ENCODE results near the gene TGFBR2. TPM values are rescaled to one million over a fixed set of nuclear protein-coding genes. Genes with fewer than 3 reads are reported as not detected.

TGFBR2 gene
- polyA plus RNA-seq, 1 donor from 2014 or later = 76.8 TPM

DNA sequence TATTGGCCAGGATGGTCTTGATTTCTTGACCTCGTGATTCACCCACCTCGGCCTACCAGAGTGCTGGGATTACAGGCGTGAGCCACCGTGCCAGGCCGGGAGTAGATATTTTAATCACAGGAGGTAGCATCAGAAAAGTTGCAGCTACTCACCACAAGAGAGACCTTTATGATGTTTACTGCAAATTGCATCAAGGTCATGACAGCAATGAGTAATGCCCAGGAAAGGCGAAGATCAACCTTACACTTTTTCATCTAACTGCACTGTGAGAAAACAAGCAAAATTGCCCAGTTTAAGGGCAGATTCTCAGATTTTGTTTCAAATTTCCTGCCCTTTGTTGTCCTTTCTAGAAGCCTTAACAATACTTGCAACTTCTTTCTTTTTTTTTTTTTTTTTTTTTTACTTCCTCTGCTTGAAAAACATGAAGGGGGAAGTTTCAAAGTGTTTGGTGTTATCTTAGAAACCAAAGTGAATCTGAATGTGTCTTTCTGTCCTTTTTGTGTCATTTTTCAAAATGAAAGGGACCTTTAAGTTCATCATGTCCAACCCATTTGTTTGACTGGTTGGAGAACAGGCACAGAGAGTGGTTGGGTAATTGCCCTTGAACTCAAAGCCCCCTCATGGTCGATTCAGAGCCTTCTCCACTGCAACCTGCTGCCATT lies 25.0 kb downstream of the TGFBR2 start:
- Mint-ChIP-seq H3K4me1 (peaks cover 67 to 84% (median 75%) of the 10 kb centered on the region in 3 donors), H3K9me3 (no peaks in the 10 kb centered on the region), H3K4me3 (peak overlapping the region; percentile 69 to 92 (median 86)), H3K36me3 (peaks cover 2% of the 10 kb centered on the region), H3K27me3 (no peaks in the 10 kb centered on the region), H3K27ac (peak overlapping the region; percentile 88 to 97 (median 97))

DNA sequence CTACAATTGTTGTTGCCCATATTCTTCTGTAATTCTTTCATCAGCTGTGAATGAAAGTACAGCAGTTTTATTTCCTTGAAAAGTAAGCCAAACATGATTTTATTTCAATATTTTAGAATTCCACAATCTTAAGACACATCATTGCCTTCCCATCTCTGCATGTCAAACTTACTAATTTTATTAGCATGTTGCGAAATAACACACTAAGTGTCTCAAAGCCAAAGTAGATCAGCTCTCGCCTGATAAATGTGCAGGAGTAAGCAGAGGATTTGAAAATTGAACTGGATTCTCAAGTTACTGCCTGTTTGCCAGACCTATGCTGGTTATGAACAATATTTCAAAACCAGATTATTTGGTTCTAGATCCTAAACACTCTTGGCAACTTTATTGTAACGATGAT lies 25.7 kb downstream of the TGFBR2 start:
- H3K36me3 Mint-ChIP-seq = peaks cover 2% of the 10 kb centered on the region
- H3K27me3 Mint-ChIP-seq = no peaks in the 10 kb centered on the region
- peaks cover 68 to 84% (median 77%) of the 10 kb centered on the region in 3 donors for H3K4me1 Mint-ChIP-seq
- peak overlapping the region; percentile 67 to 92 (median 78) for H3K4me3 Mint-ChIP-seq
- no peaks in the 10 kb centered on the region for H3K9me3 Mint-ChIP-seq
- peak overlapping the region; percentile 88 to 97 (median 97) for H3K27ac Mint-ChIP-seq

DNA sequence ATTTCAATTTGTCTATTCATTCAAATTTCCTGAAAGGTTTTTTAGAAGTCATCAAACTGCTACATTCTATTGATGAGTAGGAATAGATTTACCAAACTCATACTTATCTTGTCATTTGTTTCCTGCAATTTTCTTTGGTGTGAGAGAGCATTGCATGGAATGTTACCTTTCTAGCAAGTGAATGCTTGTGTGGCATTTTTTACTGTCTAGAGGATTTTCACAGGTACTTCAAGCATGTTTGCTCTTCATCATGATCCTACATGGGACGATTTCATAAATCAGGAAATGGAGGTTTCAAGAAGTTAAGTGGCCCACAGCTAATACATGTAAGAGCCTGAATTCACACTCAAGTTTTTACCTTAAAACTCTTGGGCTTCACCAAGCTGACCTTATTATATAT lies 26.1 kb downstream of the TGFBR2 start:
- peaks cover 4% of the 10 kb centered on the region for H3K36me3 Mint-ChIP-seq
- H3K9me3 Mint-ChIP-seq = no peaks in the 10 kb centered on the region
- peak overlapping the region; percentile 88 to 97 (median 97) for H3K27ac Mint-ChIP-seq
- H3K4me3 Mint-ChIP-seq = peak overlapping the region in 2 of 4 donors; percentile 86 to 92
- peaks cover 72 to 86% (median 82%) of the 10 kb centered on the region in 3 donors for H3K4me1 Mint-ChIP-seq
- H3K27me3 Mint-ChIP-seq = no peaks in the 10 kb centered on the region

DNA sequence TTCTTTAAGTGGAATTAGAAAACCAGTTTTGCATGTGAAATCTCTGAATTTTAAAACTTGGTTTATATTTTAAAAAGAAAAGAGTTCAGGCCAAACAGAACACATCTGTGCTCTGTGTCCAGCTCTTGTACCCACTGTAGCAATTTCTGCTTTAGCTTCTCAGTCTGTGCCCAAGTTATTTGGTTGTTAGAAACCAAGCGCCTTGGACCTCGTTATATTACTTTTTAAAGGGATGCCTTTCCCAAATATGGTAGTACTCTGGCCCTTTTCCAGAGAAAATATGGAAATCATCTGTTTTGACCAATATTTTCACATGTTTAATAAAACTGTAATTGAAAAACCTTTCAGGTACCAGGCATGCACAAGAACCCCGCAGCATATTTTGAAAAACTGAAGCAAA lies 27.3 kb downstream of the TGFBR2 start:
- Mint-ChIP-seq H3K4me3 (peak overlapping the region in 1 of 4 donors; percentile 66), H3K27ac (peak overlapping the region; percentile 75 to 97 (median 97)), H3K4me1 (peaks cover 76 to 90% (median 83%) of the 10 kb centered on the region in 3 donors), H3K9me3 (no peaks in the 10 kb centered on the region), H3K27me3 (no peaks in the 10 kb centered on the region), H3K36me3 (peaks cover 4% of the 10 kb centered on the region)

DNA sequence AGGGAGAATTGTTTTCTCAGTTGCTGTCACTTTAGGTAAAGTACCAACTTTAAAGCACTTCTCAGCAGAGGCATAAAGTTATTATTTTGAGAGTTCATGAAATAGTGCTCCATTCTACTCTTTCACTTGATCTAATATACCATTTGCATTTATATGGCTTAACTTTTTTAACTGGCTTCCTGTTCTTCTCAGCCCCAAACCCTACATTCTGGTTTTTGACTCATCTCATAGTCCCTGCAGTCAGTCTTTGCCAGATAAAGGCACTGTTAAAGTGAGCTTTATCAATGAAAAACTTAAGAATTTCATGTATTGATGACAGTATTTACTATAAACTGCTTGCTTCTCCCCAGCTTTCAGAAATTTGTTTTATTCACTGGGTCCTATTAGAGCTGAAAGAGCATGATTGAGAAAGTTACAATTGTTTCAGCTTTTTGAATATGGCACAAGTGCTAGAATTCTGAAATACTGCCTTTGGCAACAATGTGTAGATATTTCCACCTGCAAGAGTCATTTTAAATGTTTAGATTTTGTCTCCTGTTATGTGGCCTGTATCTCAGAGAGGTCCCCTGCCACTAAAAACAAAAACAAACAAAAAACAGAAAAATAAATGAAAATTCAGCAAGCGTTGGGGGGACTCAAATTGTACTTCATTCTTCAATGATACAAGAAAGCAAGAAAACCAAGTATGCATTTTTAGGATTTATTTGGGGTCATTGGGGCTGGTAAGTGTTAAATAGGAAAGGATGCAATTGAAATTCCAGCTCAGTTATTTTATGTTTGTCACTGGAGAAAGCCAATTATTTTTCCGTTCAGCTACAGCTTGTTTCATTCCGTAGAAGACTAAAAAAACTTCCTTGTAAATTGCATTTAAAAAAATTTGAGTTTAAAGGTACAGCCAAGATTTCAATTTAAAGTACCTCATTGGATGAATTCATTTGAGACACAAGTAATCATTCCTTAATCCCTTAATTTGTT lies 28.6 kb downstream of the TGFBR2 start:
- Mint-ChIP-seq H3K9me3 (no peaks in the 10 kb centered on the region), H3K36me3 (peaks cover 4% of the 10 kb centered on the region), H3K4me3 (peak overlapping the region in 3 of 4 donors; percentile 60 to 82 (median 71)), H3K4me1 (peaks cover 76 to 90% (median 80%) of the 10 kb centered on the region in 3 donors), H3K27ac (peak overlapping the region; percentile 77 to 97 (median 90)), H3K27me3 (no peaks in the 10 kb centered on the region)

DNA sequence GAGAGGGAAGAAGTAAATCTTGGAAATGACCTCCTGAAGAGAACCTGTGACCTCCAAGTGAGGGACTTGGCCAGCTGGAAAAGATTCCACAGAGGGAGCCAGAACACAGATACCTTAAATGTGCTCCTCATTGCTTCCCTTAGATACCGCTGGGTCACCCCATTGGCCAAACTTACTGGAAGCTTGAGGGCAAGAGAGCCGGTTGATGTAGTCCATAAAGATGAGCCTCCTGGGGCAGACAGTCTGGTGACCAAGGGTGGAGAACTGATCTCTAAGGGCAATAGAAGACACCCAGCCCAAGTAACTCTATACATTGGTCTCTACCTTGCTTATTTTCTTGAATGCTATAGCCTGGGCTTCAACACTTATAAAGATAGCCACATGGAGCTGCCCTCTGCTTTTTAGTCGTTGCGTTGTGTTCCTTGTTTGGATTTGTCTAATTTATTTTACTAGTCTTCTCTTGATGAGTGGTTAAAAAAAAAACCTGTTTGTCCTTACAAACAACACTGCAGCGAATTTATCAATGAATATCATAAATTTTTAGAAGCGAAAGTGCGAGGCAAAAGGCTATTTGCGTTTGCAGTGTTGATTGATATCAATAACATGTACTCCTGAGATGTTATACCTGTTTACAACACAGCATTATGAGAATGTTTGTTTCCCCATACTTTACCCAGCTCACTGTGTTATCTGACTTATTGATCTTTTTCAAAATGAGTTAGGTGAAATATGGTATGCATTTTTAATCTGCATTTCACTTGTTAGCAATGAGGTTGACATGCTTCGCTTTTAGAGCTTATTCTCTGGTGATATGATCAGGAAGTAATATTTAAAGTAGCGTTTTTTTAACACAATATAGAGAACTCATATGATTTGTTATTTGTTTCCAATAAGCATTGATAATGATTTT lies 31.2 kb downstream of the TGFBR2 start:
- H3K27me3 Mint-ChIP-seq = no peaks in the 10 kb centered on the region
- peaks cover 4% of the 10 kb centered on the region for H3K36me3 Mint-ChIP-seq
- peak overlapping the region; percentile 74 to 98 (median 92) for H3K27ac Mint-ChIP-seq
- peak overlapping the region; percentile 21 to 84 (median 77) for H3K4me3 Mint-ChIP-seq
- no peaks in the 10 kb centered on the region for H3K9me3 Mint-ChIP-seq
- peaks cover 75 to 87% (median 80%) of the 10 kb centered on the region in 3 donors for H3K4me1 Mint-ChIP-seq

DNA sequence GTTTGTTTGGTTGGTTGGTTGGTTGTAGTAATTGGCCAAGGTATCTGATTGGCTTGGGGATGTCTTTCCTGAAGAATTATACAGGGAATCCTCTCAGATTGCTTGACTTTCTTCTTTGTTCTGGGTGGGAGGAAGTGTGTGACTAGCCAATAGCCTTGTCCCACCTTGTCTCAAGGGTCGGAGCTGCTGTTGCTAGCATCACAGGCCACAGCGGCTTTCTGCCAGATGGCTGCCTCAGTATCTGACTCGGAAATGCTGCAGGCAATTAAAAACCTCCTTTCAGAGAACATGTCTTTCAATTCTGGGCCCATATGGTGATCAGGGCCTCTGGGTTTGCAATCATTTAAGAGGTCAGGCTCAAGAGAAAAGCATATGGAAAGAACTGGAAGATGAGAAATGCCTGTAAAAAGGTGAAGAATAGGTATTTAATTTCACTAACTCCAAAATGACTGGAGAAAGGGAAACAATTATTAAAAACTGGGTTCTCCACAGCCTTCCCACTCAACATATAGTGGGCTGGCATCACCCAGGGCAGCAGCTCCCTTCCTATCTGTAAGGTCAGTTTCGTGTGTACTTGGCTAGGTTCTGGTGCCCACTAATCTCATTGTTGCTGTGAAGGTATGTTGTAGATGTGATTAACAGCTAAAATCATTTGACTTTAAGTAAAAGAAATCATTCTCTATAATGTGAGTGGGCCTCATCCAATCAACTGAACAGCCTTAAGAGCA lies 32.4 kb downstream of the TGFBR2 start:
- Mint-ChIP-seq H3K36me3 (peaks cover 4% of the 10 kb centered on the region), H3K4me1 (peaks cover 76 to 87% (median 77%) of the 10 kb centered on the region in 3 donors), H3K9me3 (no peaks in the 10 kb centered on the region), H3K27ac (peak overlapping the region; percentile 74 to 98 (median 92)), H3K4me3 (peak overlapping the region in 3 of 4 donors; percentile 35 to 84 (median 72)), H3K27me3 (no peaks in the 10 kb centered on the region)

GRCh38 chr3:30639937-30640336 lies 33.5 kb downstream of the TGFBR2 start:
- Mint-ChIP-seq H3K27me3 (no peaks in the 10 kb centered on the region), H3K9me3 (no peaks in the 10 kb centered on the region), H3K4me3 (peak overlapping the region in 3 of 4 donors; percentile 28 to 72 (median 44)), H3K36me3 (peaks cover 2% of the 10 kb centered on the region), H3K4me1 (peaks cover 80 to 87% (median 83%) of the 10 kb centered on the region in 3 donors), H3K27ac (peak overlapping the region; percentile 74 to 98 (median 92))

DNA sequence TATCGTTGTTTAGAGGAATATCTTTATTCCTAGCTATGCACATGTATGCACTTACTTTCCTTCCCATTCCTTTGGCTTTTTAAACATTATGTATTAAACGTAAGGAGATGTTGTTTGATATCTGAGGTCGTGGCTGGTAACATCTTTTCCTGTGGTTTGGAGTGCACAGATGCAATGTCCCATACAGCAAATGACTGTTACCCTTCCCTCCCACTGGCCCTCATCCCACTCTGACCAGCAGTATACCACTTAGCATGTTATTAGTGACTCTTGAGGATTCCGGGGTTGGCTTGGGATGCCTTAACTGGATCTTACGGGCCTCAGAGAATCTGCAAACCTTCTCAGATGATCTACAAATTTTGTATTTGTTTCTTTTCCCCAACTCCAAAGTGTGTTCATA lies 34.5 kb downstream of the TGFBR2 start:
- peak overlapping the region in 3 of 4 donors; percentile 0 to 86 (median 43) for H3K4me3 Mint-ChIP-seq
- H3K4me1 Mint-ChIP-seq = peaks cover 79 to 84% (median 79%) of the 10 kb centered on the region in 3 donors
- no peaks in the 10 kb centered on the region for H3K9me3 Mint-ChIP-seq
- H3K27ac Mint-ChIP-seq = peak overlapping the region in 2 of 3 donors; percentile 44 to 82
- H3K27me3 Mint-ChIP-seq = no peaks in the 10 kb centered on the region
- peaks cover 4% of the 10 kb centered on the region for H3K36me3 Mint-ChIP-seq

DNA sequence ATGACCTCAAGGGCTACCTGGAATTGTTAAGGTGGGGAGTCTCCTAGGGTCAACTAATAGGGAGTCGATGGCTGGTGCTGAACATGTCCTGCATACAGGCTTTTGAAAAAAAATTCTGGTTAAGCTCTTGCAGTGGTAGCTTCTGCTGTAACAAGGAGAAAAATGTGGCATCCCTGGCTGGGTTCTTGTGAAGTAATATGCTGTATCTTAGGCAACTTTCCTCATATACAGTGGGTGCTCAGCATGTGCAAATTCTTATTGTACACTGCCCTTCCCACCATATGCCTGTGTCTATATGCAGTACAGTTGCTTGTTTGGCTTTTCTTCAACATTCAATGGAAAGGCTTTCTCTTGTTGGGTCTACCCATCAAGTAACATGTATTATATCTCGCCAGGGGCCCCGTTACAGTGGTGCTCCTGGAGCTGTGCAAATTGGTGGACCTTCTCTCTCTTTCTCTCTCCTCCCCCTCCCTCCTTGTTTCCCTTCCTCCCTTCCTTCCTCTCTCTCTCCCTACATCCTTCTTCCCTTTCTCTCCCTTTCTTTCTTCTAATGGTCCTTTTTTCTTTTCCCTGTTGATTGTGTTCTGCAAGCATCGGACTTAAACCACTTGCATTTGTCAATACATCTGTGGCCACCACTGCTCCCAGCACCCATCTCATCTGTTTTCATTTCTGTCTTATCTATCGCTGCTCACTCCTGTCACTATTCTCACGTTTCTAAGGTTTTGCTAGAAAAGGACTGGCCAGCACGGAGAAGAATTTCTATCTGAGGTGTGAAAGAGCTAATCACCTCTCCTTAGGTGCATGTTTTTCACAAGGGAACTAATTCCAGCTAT lies 35.2 kb downstream of the TGFBR2 start:
- Mint-ChIP-seq H3K4me3 (peak overlapping the region; percentile 0 to 86 (median 52)), H3K9me3 (no peaks in the 10 kb centered on the region), H3K27ac (peak overlapping the region; percentile 2 to 82 (median 44)), H3K4me1 (peaks cover 78 to 86% (median 81%) of the 10 kb centered on the region in 3 donors), H3K36me3 (peaks cover 4% of the 10 kb centered on the region), H3K27me3 (no peaks in the 10 kb centered on the region)

DNA sequence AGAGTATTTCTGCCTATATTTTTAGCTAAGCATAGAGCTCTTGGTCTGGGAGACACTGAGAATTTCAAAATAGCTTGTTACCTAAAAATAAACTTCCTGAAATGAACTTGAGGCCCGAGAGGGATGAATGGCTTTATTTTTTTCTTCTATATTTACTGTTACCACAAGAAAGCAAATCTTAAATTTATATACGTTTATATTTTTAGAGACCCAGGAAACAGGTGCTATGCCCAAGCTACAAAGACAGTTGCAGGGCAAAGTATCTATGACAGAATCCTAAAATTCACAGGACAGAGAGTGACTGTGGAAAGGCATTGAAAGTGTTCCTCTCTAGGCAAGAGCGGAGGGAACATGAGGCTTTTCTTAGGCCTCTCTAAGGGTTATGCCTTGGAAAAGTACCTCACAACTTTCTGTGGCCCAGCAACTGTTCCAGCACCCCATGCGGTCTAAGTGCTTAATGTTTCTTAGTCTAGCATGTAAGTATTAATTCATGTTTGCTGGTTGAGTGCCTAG lies 36.5 kb downstream of the TGFBR2 start:
- H3K36me3 Mint-ChIP-seq = peaks cover 3% of the 10 kb centered on the region
- peak overlapping the region; percentile 21 to 93 (median 71) for H3K4me3 Mint-ChIP-seq
- H3K9me3 Mint-ChIP-seq = no peaks in the 10 kb centered on the region
- peaks cover 73 to 84% (median 73%) of the 10 kb centered on the region in 3 donors for H3K4me1 Mint-ChIP-seq
- peak overlapping the region; percentile 67 to 92 (median 83) for H3K27ac Mint-ChIP-seq
- H3K27me3 Mint-ChIP-seq = no peaks in the 10 kb centered on the region

- H3K27ac Mint-ChIP-seq = peak overlapping the region; percentile 67 to 92 (median 83)
- peaks cover 71 to 84% (median 73%) of the 10 kb centered on the region in 3 donors for H3K4me1 Mint-ChIP-seq
- no peaks in the 10 kb centered on the region for H3K9me3 Mint-ChIP-seq
- no peaks in the 10 kb centered on the region for H3K27me3 Mint-ChIP-seq
- peak overlapping the region; percentile 49 to 93 (median 71) for H3K4me3 Mint-ChIP-seq
- H3K36me3 Mint-ChIP-seq = peaks cover 5% of the 10 kb centered on the region
These were observed 37.5 kb downstream of the TGFBR2 start for GRCh38 chr3:30643763-30644462.

Data from IgD-negative memory B cell (primary cell).